ENCODE results near the gene DDX47. TPM values are rescaled to one million over a fixed set of nuclear protein-coding genes. Genes with fewer than 3 reads are reported as not detected.
"Not testable (repeated sequence)": the region's sequence is repeated elsewhere in the genome, so short reads cannot be mapped to it uniquely, and the experiment has no call there.

The DDX47 gene
- total RNA-seq, 1 donor from 2014 or later, result 69.3 TPM

- Mint-ChIP-seq H3K4me3 (no peak overlapping the region), H3K36me3 (ENCODE audit: low read depth) (no peaks in the 10 kb centered on the region), H3K9me3 (no peaks in the 10 kb centered on the region), H3K27ac (ENCODE audit: unreplicated experiment) (no peak overlapping the region), H3K27me3 (ENCODE audit: low read depth) (no peaks in the 10 kb centered on the region), H3K4me1 (peaks cover 15% of the 10 kb centered on the region)
- TF ChIP-seq CTCF (conservative IDR thresholded peaks at IDR 0.05), result no peak
- DNase-seq (ENCODE audit: low read depth, low spot score), result no peak
Measured at GRCh38 chr12:12804011-12804410, 9.1 kb upstream of the DDX47 start.

- Mint-ChIP-seq H3K4me3 (no peak overlapping the region), H3K4me1 (peaks cover 15% of the 10 kb centered on the region), H3K27ac (ENCODE audit: unreplicated experiment) (no peak overlapping the region), H3K27me3 (ENCODE audit: low read depth) (no peaks in the 10 kb centered on the region), H3K36me3 (ENCODE audit: low read depth) (no peaks in the 10 kb centered on the region), H3K9me3 (no peaks in the 10 kb centered on the region)
- no peak for DNase-seq (ENCODE audit: low read depth, low spot score)
- TF ChIP-seq CTCF (conservative IDR thresholded peaks at IDR 0.05), result no peak
Measured at GRCh38 chr12:12804432-12804886, 8.7 kb upstream of the DDX47 start.

- H3K27me3 Mint-ChIP-seq (ENCODE audit: low read depth), result no peaks in the 10 kb centered on the region
- peaks cover 15% of the 10 kb centered on the region for H3K4me1 Mint-ChIP-seq
- no peaks in the 10 kb centered on the region for H3K9me3 Mint-ChIP-seq
- no peak for TF ChIP-seq CTCF (conservative IDR thresholded peaks at IDR 0.05)
- no peak overlapping the region for H3K27ac Mint-ChIP-seq (ENCODE audit: unreplicated experiment)
- H3K4me3 Mint-ChIP-seq, result no peak overlapping the region
- DNase-seq (ENCODE audit: low read depth, low spot score), result no peak
- no peaks in the 10 kb centered on the region for H3K36me3 Mint-ChIP-seq (ENCODE audit: low read depth)
Measured at GRCh38 chr12:12806784-12807516, 6.2 kb upstream of the DDX47 start.

- not testable (repeated sequence) for H3K36me3 Mint-ChIP-seq (ENCODE audit: low read depth); H3K4me3 Mint-ChIP-seq; H3K27ac Mint-ChIP-seq (ENCODE audit: unreplicated experiment); H3K27me3 Mint-ChIP-seq (ENCODE audit: low read depth); H3K9me3 Mint-ChIP-seq; DNase-seq (ENCODE audit: low read depth, low spot score)
- H3K4me1 Mint-ChIP-seq, result peaks cover 15% of the 10 kb centered on the region
Measured at GRCh38 chr12:12807517-12807903, 5.6 kb upstream of the DDX47 start.

GRCh38 chr12:12807970-12808702, 5.0 kb upstream of the DDX47 start:
- Mint-ChIP-seq H3K27me3 (ENCODE audit: low read depth) (no peaks in the 10 kb centered on the region), H3K9me3 (no peaks in the 10 kb centered on the region), H3K4me1 (peaks cover 20% of the 10 kb centered on the region), H3K4me3 (peak overlapping the region; percentile 2), H3K27ac (ENCODE audit: unreplicated experiment) (no peak overlapping the region), H3K36me3 (ENCODE audit: low read depth) (peaks cover 1% of the 10 kb centered on the region)
- TF ChIP-seq CTCF (conservative IDR thresholded peaks at IDR 0.05), result no peak
- no peak for DNase-seq (ENCODE audit: low read depth, low spot score)

- no peaks in the 10 kb centered on the region for H3K9me3 Mint-ChIP-seq
- TF ChIP-seq CTCF (conservative IDR thresholded peaks at IDR 0.05), result no peak
- no peaks in the 10 kb centered on the region for H3K27me3 Mint-ChIP-seq (ENCODE audit: low read depth)
- H3K27ac Mint-ChIP-seq (ENCODE audit: unreplicated experiment), result no peak overlapping the region
- no peak overlapping the region for H3K4me3 Mint-ChIP-seq
- peaks cover 5% of the 10 kb centered on the region for H3K36me3 Mint-ChIP-seq (ENCODE audit: low read depth)
- DNase-seq (ENCODE audit: low read depth, low spot score), result no peak
- H3K4me1 Mint-ChIP-seq, result peaks cover 36% of the 10 kb centered on the region
Measured at GRCh38 chr12:12810553-12811021, 2.6 kb upstream of the DDX47 start.

Data from neural crest cell (in vitro differentiated cells).